HG03175 (cell line): ENCODE data around the gene CLMP.

Source experiments
- ATAC-seq: cut with Tn5 transposase; IDR thresholded peaks from one replicate; pipeline ENCODE4 v1.9.1; 2021; ENCODE audit warnings: mild to moderate bottlenecking, moderate library complexity; ENCODE audit not compliant: unreplicated experiment

CLMP gene

DNA sequence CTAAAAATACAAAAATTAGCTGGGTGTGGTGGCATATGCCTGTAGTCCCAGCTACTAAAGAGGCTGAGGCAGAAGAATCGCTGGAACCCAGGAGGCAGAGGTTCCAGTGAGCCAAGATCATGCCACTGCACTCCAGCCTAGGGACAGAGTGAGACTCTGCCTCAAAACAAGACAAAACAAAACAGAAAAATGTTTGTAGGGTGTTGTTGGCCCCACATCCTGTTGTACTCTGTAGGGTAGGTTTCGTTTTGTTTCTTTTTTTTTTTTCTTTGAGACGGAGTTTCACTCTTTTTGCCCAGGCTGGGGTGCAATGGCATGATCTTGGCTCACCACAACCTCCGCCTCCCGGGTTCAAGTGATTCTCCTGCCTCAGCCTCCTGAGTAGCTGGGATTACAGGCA is 107.4 kb downstream of the CLMP start:
- peak; percentile 96 for ATAC-seq

DNA sequence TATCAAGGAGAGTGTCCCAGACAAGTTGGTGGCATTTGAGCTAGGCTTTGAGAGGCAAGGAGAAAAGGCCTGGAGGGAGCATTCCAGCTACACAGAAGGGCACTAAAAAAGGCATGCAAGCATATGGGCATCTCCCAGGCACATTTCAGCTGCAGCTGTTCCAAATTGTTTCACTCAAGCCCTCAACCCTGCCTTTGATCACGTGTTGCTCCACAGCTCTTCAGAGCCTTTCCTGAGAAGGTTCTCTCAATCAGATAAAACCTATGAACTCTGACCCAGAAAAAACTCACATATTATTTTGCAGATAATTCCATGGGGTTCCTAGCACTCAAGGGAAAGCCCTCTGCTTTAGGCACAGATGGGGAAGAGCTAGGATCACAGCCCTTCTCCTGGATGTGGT is 108.7 kb downstream of the CLMP start:
- no peak for ATAC-seq

DNA sequence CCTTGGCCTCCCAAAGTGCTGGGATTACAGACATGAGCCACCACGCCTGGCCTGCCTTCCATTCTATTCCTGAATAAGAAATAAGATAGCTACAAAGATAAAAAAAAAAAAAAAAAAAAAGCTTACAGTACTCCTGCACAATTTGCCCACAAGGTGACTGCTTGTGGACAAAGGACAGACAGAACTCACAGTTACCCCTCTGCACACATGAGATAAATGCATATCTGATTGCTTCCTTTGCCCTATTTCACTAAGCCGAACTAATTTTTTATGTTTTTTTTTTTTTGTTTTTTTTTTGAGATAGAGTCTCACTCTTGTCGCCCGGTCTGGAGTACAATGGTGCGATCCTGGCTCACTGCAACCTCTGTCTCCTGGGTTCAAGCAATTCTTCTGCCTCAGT is 109.6 kb downstream of the CLMP start:
- ATAC-seq: no peak

DNA sequence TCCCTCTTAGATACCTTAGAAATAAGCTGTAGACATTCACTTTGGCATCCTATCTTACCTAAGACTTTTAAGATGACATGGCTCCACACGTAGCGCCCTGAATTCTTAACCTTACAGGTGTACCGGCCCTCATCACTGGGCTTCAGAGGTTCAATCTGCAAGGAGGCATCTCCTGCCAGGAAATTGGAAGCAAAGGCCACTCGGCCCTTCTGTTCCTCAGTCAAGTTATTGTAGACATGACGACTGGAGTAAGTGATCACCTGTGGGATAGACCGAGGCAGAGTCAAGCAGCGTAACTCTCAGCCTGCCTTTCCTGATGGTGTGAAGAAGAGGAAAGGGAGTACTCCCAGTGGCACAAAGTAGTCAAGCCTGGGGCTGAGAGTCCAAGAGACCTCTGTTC is 110.6 kb downstream of the CLMP start:
- ATAC-seq: no peak

DNA sequence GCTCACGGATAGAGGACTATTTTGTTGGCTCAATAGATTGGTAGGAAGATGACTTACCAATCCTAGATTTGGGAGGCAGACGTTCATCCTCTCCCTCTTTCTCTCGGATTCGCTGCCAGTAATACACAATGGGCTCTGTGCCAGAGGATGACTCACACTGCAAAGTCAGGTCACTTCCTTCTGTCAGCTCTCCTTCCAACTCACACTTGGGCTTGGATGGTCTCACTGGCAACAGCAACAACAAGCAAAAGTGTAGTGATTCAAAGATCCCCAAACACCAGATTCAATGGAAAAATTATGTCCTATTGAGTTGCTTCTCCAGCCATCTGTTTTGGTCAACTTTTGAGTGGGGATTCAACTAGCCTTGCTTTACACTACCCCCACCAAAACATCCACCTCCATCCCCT is 111.4 kb downstream of the CLMP start:
- no peak for ATAC-seq

DNA sequence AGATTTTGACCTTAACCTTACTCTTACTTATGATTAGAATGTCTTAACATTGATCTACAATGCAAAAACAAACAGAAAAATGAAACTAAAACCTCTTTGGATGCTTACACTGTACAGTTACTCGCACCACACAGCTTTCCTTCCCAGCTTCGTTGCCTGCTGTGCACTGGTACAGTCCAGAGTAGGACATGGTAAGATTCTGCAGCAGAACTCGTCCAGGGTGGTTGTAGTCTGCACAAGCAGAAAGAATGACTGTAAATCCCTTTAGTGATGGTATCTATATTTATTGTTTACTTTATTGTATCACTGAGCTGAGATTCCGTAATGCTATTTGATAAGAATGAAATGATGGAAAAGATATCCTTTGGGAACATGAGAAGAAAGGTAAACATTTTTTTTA is 112.1 kb downstream of the CLMP start:
- no peak for ATAC-seq

DNA sequence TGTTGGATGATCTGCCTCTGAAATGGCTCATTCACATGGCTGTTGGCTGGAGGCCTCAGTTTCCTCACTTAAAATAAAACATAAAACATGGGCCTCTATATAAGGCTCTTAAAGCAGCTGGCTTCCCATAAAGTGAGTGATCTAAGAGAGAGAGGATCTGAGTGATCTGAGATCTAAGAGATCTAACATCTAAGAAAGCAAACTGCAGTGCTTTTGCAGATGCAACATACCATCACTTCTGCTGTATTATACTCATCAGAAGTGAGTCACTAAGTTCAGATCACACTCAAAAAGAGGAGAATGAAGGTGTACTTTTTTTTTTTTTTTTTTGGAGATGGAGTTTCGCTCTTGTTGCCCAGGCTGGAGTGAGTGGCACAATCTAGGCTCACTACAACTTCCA is 115.0 kb downstream of the CLMP start:
- no peak for ATAC-seq

DNA sequence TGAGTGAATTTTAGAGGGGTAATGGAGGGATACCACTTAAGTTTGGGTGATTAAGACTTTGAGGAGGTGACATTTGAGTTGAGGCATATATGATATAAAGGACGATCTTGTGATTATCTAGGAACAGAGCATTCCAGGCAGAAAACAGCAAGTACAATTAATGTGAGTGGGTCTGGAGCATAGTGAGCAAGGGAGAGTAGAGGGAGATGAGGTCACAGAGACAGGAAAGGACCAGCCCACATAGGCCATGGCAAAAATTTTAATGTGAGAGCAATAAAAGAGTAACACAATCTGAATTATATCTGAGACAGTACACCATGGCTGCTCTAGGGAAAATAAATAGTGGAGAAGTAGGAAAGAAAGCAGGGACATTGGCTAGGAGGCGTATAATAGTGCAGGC is 118.6 kb downstream of the CLMP start:
- no peak for ATAC-seq

DNA sequence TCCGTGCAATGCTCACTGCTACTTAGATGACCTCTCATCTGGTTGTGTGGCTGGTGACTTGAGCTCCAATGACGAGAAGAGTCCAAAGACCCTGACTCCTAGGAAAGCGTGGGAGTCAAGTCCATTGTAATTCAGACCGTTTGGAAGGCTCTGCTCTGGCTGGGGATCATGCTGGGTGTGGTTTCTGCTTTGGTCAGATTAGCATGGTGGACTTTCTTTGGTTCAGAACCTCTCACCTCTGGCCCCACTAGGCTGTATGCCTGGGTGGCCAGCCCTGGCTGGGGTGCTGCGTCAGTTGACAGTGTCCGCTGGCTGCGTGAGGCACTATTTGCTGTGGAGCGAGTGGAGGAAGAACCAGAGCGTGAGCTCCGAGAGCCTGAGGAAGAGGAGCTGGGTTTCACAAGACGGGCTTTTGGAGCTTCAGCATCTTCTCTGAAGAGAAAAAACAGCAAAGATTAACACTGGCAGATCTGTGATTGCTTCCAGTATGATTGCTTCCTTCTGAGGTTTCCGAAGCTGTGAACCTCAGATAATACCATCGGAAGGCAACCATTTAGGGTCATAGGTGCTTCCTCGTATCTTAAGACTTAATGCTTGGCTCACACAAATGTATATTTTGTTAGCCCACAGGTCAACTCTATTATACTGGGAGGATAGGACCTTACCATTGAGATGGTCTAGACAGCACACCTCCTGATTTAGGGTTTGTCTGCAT is 121.5 kb downstream of the CLMP start:
- ATAC-seq: no peak

DNA sequence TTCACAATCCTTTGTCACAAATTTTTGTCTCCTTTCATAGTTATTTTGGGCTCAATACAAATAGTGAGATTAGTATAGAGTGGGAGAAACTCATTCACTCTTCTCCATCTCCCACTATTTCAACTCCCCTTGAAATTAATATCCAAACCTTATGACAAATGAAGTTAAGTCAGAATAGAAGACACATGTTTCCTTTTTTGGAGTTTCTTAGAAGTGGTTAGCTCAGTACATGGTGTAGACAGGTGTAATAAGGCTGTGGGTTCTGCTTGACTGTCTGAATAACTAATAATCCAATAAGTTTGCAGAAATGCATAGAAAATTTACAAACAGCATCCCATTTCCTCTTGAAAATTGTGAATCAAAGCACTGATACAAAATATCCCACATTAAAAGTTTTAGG is 122.3 kb downstream of the CLMP start:
- no peak for ATAC-seq

DNA sequence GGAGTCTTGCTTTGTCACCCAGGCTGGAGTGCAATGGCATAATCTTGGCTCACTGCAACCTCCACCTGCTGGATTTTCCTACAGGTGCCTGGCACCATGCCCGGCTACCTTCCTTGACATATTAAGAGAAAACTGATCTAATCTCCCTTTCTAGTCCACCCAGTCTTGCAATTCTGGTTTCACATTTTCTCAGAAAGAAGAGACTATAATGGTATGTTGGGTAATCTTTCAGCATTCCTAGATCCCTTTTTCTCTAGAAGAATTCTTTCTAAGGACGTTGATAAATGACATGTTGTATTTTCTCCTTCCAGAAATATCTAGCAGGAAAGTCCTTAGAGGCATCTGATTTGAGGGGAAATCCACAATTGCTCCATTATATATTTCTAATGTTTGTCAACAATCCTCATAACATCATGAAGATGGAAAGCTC is 122.7 kb downstream of the CLMP start:
- ATAC-seq: no peak

DNA sequence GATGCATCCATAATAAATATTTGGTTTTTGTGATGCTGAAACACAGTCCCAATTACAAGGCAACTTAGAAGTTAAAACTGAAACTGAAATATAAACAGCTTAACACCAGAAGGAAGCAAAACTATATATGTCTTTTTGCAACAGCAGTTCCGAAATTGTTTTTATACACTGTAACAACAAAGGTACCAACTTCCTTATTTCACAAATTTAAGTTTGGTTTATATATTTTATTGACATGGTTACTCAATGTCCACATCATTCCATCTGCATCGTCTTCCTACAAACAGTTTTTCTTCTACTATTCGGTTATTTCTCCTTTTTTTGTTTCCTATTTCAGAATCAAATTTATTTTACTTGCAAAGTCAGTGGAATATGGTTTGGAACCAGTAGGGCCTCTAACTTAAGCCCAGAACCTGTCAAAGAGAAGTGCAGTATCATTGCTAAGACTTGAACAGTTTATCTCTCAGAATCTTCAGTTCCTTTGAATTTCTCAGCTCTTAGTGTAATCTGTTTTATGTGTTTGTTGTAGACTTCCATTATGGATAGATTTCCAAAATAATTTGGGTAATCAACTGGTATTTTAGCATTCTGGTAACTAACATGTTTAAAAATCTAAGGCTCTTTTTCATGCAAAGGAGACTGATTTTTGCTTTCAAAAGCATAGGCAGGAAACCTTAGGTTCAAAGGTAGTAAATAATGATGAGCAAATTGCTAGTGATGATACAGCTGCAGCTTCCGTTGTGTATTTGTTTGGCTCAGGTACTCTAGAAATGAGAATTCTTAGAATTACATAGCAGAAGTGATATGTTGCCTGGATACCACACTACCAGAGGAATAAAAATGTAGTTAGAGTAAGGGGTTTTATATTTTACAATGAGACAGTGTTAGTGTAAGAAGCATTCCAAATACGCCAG is 124.9 kb downstream of the CLMP start:
- ATAC-seq: peak; percentile 68

DNA sequence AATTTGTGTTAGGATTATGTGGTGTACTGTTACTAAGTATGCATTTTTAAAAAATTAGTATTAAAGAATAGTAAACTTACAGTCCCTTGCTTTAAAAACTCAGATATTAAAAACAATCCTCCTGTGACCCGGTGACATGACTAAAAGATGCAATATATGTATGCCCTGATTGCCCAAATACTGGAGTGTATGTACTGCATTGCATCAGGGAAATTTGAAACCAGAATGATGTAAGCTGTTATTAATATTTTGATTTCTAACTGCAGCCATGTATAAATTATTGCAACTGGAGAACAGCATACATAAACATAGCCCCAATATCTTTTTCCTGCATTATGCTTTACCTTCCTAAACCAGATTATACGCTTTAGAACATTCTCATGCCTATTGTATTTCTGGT is 129.4 kb downstream of the CLMP start:
- ATAC-seq: no peak

DNA sequence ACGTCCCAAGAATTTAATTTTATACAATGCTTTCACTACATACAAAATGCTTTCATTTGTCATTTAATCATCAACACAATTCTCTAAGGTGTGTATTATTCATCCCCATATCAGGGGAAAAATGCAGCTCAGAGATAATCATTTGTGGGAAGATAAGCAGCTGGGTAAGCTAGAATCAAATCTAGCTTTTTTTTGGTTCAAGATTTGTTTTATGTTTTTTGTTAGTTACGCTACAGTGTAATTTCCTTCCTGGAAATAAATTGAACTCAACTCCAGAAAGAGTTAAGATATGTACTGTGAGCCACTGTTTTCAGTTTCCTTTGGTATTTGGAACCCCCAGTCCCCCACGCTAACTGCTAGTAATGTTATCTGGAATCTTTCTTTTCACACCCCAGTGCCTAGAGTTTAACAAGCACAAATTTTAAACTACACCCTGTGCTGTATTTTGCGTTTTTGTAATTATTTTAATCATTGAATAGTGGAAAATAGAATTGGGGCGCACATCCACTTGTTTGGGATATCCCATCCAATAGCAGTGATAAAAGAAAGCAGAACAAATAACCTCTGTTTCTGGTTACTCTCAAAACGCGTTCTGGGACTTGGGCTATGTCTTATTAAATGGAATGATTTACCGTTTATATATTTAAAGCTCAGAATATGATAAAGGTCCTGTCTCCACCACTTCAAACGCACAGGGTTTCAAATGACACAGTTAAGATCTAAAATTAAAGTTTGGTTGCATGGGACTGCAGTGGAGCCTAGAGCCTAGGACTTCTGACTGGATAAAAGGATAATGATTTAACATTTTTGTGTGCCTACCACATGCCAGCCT is 131.0 kb downstream of the CLMP start:
- no peak for ATAC-seq

DNA sequence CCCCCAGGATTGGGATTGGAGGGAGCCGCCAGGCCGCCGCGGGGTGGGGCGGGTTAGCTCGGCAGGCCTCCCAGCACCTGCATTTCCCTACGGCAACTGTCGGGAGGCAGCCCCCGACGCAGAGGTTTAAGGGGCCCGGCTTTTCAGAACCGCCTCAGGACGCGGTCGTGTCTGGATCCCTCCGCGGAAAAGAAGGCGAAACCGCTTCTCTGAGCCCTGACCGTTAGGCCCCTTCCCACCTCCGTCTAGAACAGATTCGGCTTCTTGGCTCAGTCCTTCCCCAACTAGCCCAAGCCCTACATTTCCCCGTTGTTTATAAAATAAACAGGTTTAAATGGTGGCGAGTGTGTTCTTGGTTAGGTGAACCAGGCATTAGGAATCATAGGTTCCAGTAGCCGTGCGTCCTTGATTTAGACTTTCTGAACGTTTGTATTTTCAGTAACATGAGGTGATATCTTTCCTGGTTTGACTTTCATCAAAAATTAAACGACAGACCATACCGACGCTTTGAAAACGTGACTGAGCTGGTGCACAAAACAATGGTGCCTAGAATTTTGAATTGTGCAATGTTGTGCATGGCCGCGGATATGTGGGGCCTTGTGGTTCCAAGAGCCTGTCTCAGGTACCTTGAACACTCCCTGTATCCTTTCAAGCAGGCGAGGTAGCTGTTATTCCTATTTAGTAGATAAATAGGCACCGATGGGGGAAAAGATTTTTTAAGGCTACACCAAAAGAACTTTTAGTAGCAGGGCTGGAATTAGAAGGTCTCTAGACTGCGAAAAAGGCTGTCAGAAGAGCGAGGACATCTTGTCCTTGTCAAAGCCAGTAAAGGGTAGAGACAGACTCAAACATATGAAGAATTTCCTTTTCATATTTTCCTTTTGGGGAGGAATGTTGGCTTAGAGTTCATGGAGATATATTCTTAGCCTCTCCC is 131.9 kb downstream of the CLMP start:
- peak; percentile 2 for ATAC-seq

DNA sequence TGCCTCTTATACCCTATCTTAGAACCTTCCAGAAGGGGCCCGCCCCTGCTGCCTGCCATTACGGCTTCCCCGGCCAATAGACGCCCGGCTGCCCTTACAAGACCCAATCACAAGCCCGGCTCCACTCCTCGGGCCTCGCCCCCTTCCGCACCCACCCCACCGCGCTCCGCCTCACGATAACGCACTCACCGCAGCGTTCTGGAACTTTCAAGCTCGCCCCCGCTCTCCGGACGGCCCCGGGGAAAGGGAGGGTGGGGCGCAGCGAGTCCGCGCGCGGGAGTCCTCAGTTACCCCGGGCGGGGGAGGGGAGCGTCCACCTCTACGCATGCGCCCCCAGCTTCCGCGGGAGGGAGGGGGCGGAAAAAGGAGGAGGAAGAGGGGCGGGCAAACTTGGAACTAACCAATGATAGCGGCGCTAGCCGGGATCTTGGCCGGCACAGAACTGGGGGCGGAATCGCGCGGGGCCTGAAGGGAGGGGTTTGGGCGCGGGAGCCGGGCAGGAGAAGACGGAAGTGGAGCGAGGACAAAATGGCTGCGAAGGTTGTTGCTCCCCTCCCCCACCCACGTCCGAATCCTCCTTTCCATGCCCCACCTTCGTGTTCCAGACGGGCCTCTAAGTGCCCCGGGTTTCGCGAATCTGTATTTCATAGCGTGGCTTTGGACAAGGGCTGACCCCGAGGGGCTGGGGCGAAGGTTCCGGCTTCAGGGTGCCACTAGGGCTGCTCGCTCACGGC is 132.7 kb downstream of the CLMP start:
- ATAC-seq: peak; percentile 87

DNA sequence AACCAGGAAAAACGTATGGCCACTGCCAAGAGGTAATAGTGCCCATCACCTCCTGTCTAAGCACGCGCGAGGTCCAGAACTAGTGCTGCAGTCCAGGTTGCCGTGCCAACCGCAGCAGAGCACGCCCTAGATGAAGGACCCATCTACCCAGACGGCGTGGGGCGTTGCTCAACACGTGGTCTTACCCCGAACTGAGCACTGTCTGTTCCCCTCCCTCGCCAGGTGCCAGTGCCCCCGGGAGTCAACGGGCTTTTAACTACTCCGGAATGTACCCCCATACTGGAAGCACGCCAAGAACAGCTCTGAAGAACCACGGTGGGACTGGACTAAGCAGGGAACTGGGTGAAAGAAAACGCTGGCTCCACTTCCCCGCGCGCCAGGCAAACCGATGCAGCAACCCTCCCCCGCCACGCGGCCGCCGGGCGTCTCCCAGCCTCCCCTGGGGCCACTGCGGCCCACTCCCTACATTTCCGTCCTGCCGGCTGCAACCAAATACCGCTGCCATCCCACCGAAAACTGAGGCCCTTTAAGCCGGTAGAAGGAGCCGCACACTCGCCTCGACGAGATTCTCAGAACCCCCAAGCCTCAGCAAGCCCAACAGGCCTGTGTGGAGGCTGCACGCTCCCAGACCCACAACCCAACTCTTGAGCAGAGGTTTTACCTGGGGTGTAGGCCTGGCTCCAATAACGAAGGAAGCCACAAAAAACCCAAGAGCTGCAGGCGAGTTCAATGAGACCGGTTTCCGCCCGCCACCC is 133.5 kb downstream of the CLMP start, which contains the start of gene HSPA8:
Gene HSPA8 (minus strand): TSS at position 734 of the 755 bp plus-strand sequence. CDS start 812 bp downstream, outside the sequence.
- ATAC-seq: peak; percentile 20

DNA sequence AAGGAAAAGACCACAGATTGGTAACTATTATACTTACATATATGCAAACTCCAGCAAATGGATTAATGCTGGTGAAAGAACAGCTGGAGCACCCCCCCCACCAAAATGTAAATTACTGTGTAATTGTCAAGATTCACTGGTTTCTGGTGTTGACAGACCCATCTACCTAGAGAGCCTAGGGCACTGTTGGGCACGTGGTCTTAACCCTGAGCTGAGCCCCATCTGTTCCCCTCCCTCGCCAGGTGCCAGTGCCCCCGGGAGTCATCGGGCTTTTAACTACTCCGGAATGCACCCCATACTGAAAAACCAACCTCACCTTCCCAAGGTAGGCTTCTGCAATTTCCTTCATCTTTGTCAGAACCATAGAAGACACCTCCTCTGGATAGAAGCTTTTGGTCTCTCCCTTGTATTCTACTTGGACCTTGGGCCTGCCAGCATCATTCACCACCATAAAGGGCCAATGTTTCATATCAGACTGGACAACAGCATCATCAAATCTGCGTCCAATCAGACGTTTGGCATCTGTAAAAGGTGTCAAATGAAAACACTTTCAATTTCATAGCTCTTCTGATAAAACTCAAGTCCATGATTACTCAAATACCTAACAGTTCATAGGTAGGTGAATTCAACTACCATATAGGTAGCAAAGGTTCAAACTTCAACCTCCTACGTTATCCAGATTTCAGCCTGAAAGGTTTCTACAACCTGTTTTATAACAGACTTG is 134.6 kb downstream of the CLMP start:
- no peak for ATAC-seq
